GM23338 (cell line): Measurements from ENCODE around the gene TNFAIP8L1. TPM values are rescaled to one million over a fixed set of nuclear protein-coding genes. Genes with fewer than 3 reads are reported as not detected.

ENCODE experiments used
- ATAC-seq: fragments of 200-7000 bp; cut with Tn5 transposase; 3 replicates; pipeline ENCODE4 v1.9.1; 2020
- DNase-seq: peaks from one replicate; pipeline ENCODE4 v3.0.0-alpha.2; 2015; ENCODE audit warnings: low spot score
- H2AFZ ChIP-seq: fragments of 200-600 bp; sonication (generic); 2 replicates; pipeline ENCODE4 v1.8.0; 2016; ENCODE audit warnings: antibody characterized with exemption, mild to moderate bottlenecking, moderate library complexity
- H3F3A ChIP-seq: fragments of 200-600 bp; sonication (generic); replicated peaks from 2 replicates; pipeline ENCODE4 v1.8.0; 2017; ENCODE audit warnings: antibody characterized with exemption, mixed run types, low read depth
- H3K27ac ChIP-seq: fragments of 200-600 bp; sonication (generic); 2 replicates; pipeline ENCODE4 v1.6.1; 2016; ENCODE audit warnings: low read depth
- H3K27me3 ChIP-seq: fragments of 200-600 bp; sonication (generic); 2 replicates; pipeline ENCODE4 v1.8.0; 2016; ENCODE audit warnings: mild to moderate bottlenecking, mixed run types, moderate library complexity; ENCODE audit not compliant: insufficient read depth
- H3K36me3 ChIP-seq: fragments of 200-600 bp; sonication (generic); 2 replicates; pipeline ENCODE4 v1.8.0; 2016; ENCODE audit warnings: mild to moderate bottlenecking; ENCODE audit not compliant: insufficient read depth
- H3K4me1 ChIP-seq: fragments of 200-600 bp; sonication (generic); 2 replicates; pipeline ENCODE4 v1.8.0; 2016; ENCODE audit warnings: mild to moderate bottlenecking, moderate library complexity; ENCODE audit not compliant: insufficient read depth
- H3K4me2 ChIP-seq: fragments of 200-600 bp; sonication (generic); 2 replicates; pipeline ENCODE4 v1.7.1; 2017; ENCODE audit warnings: mixed run types
- H3K4me3 ChIP-seq: fragments of 200-600 bp; sonication (generic); 2 replicates; pipeline ENCODE4 v1.6.1; 2016; ENCODE audit warnings: mixed run types
- H3K79me2 ChIP-seq: fragments of 200-600 bp; sonication (generic); replicated peaks from 2 replicates; pipeline ENCODE4 v1.8.0; 2017; ENCODE audit warnings: mild to moderate bottlenecking; ENCODE audit not compliant: insufficient read depth
- H3K9me2 ChIP-seq: fragments of 200-600 bp; sonication (generic); 2 replicates; pipeline ENCODE4 v1.8.0; 2017; ENCODE audit not compliant: insufficient read depth
- H4K20me1 ChIP-seq: fragments of 200-600 bp; sonication (generic); replicated peaks from 2 replicates; pipeline ENCODE4 v1.8.0; 2017; ENCODE audit warnings: mild to moderate bottlenecking; ENCODE audit not compliant: insufficient read depth
- H3K27ac Mint-ChIP-seq: 2 replicates; pipeline ENCODE4 v1.8.0; 2020; ENCODE audit warnings: inconsistent platforms, mild to moderate bottlenecking, moderate library complexity, mixed read lengths
- H3K27me3 Mint-ChIP-seq: 3 replicates; pipeline ENCODE4 v1.8.0; 2022; ENCODE audit warnings: low read depth, mild to moderate bottlenecking, moderate library complexity, mixed read lengths, inconsistent platforms; ENCODE audit not compliant: insufficient read depth, poor library complexity
- H3K36me3 Mint-ChIP-seq: 3 replicates; pipeline ENCODE4 v1.8.0; 2021; ENCODE audit warnings: low read depth, mild to moderate bottlenecking, inconsistent platforms, moderate library complexity, mixed read lengths
- H3K4me1 Mint-ChIP-seq: 3 replicates; pipeline ENCODE4 v1.8.0; 2020; ENCODE audit warnings: mild to moderate bottlenecking, inconsistent platforms, mixed read lengths
- H3K4me3 Mint-ChIP-seq: 3 replicates; pipeline ENCODE4 v1.8.0; 2021; ENCODE audit warnings: moderate library complexity, mild to moderate bottlenecking, inconsistent platforms, mixed read lengths
- H3K9me3 Mint-ChIP-seq: 3 replicates; pipeline ENCODE4 v1.8.0; 2020; ENCODE audit warnings: moderate library complexity, mild to moderate bottlenecking, inconsistent platforms, mixed read lengths
- CREB1 ChIP-seq: fragments of 250-450 bp; sonication (Bioruptor Pico); IDR thresholded peaks from 2 replicates; pipeline ENCODE4 v1.5.0; 2020; ENCODE audit warnings: low read depth, mild to moderate bottlenecking, moderate library complexity
- CTCF ChIP-seq, 2 experiments: fragments of 200-600 bp in 1 of 2; sonication (generic) in 1 of 2; conservative IDR thresholded peaks; 2 replicates each; pipeline versions ENCODE4 v1.5.1 to v1.6.1; 2016 to 2017; ENCODE audit warnings: antibody characterized with exemption in 2 of 2, low read depth in 2 of 2, mild to moderate bottlenecking in 2 of 2, moderate library complexity in 1 of 2
- EZH2phosphoT487 ChIP-seq: fragments of 200-600 bp; sonication (generic); IDR thresholded peaks from one replicate; pipeline ENCODE4 v1.8.1; 2018; ENCODE audit warnings: antibody characterized with exemption; ENCODE audit not compliant: unreplicated experiment
- JUNB ChIP-seq: IDR thresholded peaks from one replicate; pipeline ENCODE4 v1.6.1; 2016; ENCODE audit warnings: antibody characterized with exemption; ENCODE audit not compliant: unreplicated experiment
- NANOG ChIP-seq: IDR thresholded peaks from 2 replicates; pipeline ENCODE4 v1.6.1; 2016; ENCODE audit warnings: antibody characterized with exemption, borderline replicate concordance
- POLR2AphosphoS5 ChIP-seq: IDR thresholded peaks from 2 replicates; pipeline ENCODE4 v1.6.1; 2016; ENCODE audit warnings: antibody characterized with exemption, low read depth
- REST ChIP-seq: IDR thresholded peaks from one replicate; pipeline ENCODE4 v1.6.1; 2018; ENCODE audit warnings: antibody characterized with exemption; ENCODE audit not compliant: unreplicated experiment
- STAT1 ChIP-seq: IDR thresholded peaks from one replicate; pipeline ENCODE4 v1.6.1; 2016; ENCODE audit warnings: antibody characterized with exemption; ENCODE audit not compliant: unreplicated experiment
- ZNF114 ChIP-seq: fragments of 250-450 bp; sonication (Bioruptor Pico); IDR thresholded peaks from 2 replicates; pipeline ENCODE4 v1.5.0; 2020; ENCODE audit warnings: mild to moderate bottlenecking, moderate library complexity
- ZNF331 ChIP-seq: fragments of 250-450 bp; sonication (Bioruptor Pico); IDR thresholded peaks from 2 replicates; pipeline ENCODE4 v1.5.0; 2020; ENCODE audit warnings: low read depth, mild to moderate bottlenecking, moderate library complexity
- ZNF462 ChIP-seq: fragments of 250-450 bp; sonication (Bioruptor Pico); IDR thresholded peaks from 2 replicates; pipeline ENCODE4 v1.5.0; 2020; ENCODE audit warnings: mild to moderate bottlenecking, moderate library complexity
- polyA plus RNA-seq: library from polyadenylated mRNA; unstranded; fragments of >200 nt; fragmentation: Nextera tagmentation; extraction: Ambion mirVana; gene quantifications from 2 replicates; pipeline ENCODE4 v1.2.1, GENCODE V29; 2016
- total RNA-seq: library from RNA; depleted of rRNA; stranded (reverse); fragments of >200 nt; shearing (Covaris generic); gene quantifications from 2 replicates; pipeline ENCODE4 v1.2.3, GENCODE V29; 2014
- TF ChIP-seq, protein P1 (sequence below): IDR thresholded peaks from 2 replicates; pipeline ENCODE4 v1.6.1; 2016; ENCODE audit warnings: antibody characterized with exemption

Gene TNFAIP8L1
- total and polyA plus RNA-seq, 2 experiments from 2014 or later: 2.7 to 4.1 TPM

DNA sequence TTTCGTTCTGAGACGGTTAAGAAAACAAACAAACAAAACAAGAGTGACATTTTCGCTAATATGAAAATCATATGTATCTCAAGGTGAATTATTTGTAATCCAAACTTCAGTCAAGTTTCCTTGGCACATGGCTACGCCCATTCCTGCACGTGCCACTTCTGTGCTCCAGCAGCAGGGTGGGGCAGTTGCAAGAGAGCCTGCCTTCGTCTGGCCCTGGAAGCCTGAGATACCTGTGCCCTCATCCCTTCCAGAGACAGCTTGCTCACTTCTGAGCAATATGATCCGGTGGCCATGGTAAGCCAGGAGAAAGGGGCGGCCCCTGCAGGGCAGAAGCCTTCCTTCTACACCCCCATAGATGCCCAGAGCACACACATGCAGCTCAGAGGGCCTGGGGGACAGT, 62.2 kb downstream of the TNFAIP8L1 start:
- Mint-ChIP-seq H3K9me3 (no peaks in the 10 kb centered on the region), H3K4me1 (no peaks in the 10 kb centered on the region), H3K27ac (no peak overlapping the region), H3K36me3 (peaks cover 54% of the 10 kb centered on the region), H3K27me3 (peaks cover 6% of the 10 kb centered on the region), H3K4me3 (no peak overlapping the region)
- ATAC-seq: no peak
- no peaks in the 10 kb centered on the region for H3K27me3 ChIP-seq
- no peak overlapping the region for H3K4me2 ChIP-seq
- H3F3A ChIP-seq: 0 out of 2 replicates have a peak, but pooled peaks cover 3% of the 10 kb centered on the region
- no peak for DNase-seq
- no peaks in the 10 kb centered on the region for H3K79me2 ChIP-seq
- no peak overlapping the region for H3K27ac ChIP-seq
- H3K4me1 ChIP-seq: no peaks in the 10 kb centered on the region
- H3K4me3 ChIP-seq: no peak overlapping the region
- H3K36me3 ChIP-seq: peaks cover 9% of the 10 kb centered on the region; the same call in 1 of the 2 replicates
- TF ChIP-seq POLR2AphosphoS5 (no peak), CTCF (conservative IDR thresholded peaks at IDR 0.05; ENCODE audit: low read depth in 2 of 2) (no peak), ZNF114 (CRISPR knock-in tag) (no peak), ZNF462 (CRISPR knock-in tag) (no peak), EZH2phosphoT487 (no peak), STAT1 (no peak), NANOG (no peak), REST (no peak), JUNB (no peak), CREB1 (CRISPR knock-in tag) (no peak), ZNF331 (no peak)
- TF ChIP-seq, protein P1, sequence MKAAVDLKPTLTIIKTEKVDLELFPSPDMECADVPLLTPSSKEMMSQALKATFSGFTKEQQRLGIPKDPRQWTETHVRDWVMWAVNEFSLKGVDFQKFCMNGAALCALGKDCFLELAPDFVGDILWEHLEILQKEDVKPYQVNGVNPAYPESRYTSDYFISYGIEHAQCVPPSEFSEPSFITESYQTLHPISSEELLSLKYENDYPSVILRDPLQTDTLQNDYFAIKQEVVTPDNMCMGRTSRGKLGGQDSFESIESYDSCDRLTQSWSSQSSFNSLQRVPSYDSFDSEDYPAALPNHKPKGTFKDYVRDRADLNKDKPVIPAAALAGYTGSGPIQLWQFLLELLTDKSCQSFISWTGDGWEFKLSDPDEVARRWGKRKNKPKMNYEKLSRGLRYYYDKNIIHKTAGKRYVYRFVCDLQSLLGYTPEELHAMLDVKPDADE: no peak
- peaks cover 4% of the 10 kb centered on the region; the same call in 1 of the 2 replicates for H4K20me1 ChIP-seq
- H2AFZ ChIP-seq: no peak overlapping the region
- H3K9me2 ChIP-seq: no peaks in the 10 kb centered on the region
